RWPE2 (cell line): ENCODE measurements around the gene HEPH.
A peak's percentile ranks its signal among the peaks of the same experiment; 100 is the strongest.
"Not testable (repeated sequence)": the region's sequence is repeated elsewhere in the genome, so short reads cannot be mapped to it uniquely, and the experiment has no call there.

ENCODE experiments used
- ATAC-seq: fragments of 200-7000 bp; cut with Tn5 transposase; 3 replicates; pipeline ENCODE4 v1.9.1; 2021; ENCODE audit warnings: low read depth
- DNase-seq: peaks from one replicate; pipeline ENCODE4 v3.0.0-alpha.2; 2020; ENCODE audit warnings: low spot score
- H3K27ac ChIP-seq: fragments of 450-650 bp; 2 replicates; pipeline ENCODE4 v1.5.1; 2017; ENCODE audit warnings: mild to moderate bottlenecking; ENCODE audit not compliant: poor library complexity, severe bottlenecking
- H3K27me3 ChIP-seq: fragments of 250-450 bp; sonication (Bioruptor Pico); 2 replicates; pipeline ENCODE4 v1.5.1; 2021; ENCODE audit warnings: mild to moderate bottlenecking, moderate library complexity; ENCODE audit not compliant: insufficient read depth, poor library complexity, severe bottlenecking
- H3K36me3 ChIP-seq: fragments of 250-450 bp; sonication (Bioruptor Pico); 2 replicates; pipeline ENCODE4 v1.5.1; 2020; ENCODE audit warnings: low read depth, mild to moderate bottlenecking, moderate library complexity
- H3K4me1 ChIP-seq: fragments of 250-450 bp; sonication (Bioruptor Pico); 2 replicates; pipeline ENCODE4 v1.5.1; 2021; ENCODE audit warnings: mild to moderate bottlenecking, moderate library complexity; ENCODE audit not compliant: insufficient read depth, poor library complexity, severe bottlenecking
- H3K4me3 ChIP-seq: fragments of 250-450 bp; sonication (Bioruptor Pico); 2 replicates; pipeline ENCODE4 v1.5.1; 2021; ENCODE audit warnings: mild to moderate bottlenecking, moderate library complexity; ENCODE audit not compliant: severe bottlenecking
- H3K9me3 ChIP-seq: fragments of 250-450 bp; sonication (Bioruptor Pico); 2 replicates; pipeline ENCODE4 v1.5.1; 2021; ENCODE audit warnings: mild to moderate bottlenecking, moderate library complexity; ENCODE audit not compliant: severe bottlenecking
- CTCF ChIP-seq: fragments of 450-650 bp; IDR thresholded peaks from one replicate; pipeline ENCODE4 v1.5.1; 2017; ENCODE audit warnings: mild to moderate bottlenecking, moderate library complexity; ENCODE audit not compliant: poor library complexity, severe bottlenecking

Gene HEPH

GRCh38 chrX:66200855-66201795 lies 37.1 kb downstream of the HEPH start:
- TF ChIP-seq CTCF, result peak; percentile 31
- no peaks in the 10 kb centered on the region for H3K36me3 ChIP-seq
- no peak overlapping the region for H3K27ac ChIP-seq
- no peaks in the 10 kb centered on the region for H3K4me1 ChIP-seq
- no peak for ATAC-seq
- H3K9me3 ChIP-seq, result no peaks in the 10 kb centered on the region
- DNase-seq, result no peak
- no peaks in the 10 kb centered on the region for H3K27me3 ChIP-seq
- no peak overlapping the region for H3K4me3 ChIP-seq

- Histone ChIP-seq H3K36me3 (no peaks in the 10 kb centered on the region), H3K4me3 (no peak overlapping the region), H3K9me3 (no peaks in the 10 kb centered on the region), H3K27ac (no peak overlapping the region), H3K27me3 (no peaks in the 10 kb centered on the region), H3K4me1 (no peaks in the 10 kb centered on the region)
- DNase-seq (no peak), ATAC-seq (no peak)
- TF ChIP-seq CTCF, result no peak
Measured at GRCh38 chrX:66203114-66203513, 39.1 kb downstream of the HEPH start.

- H3K27ac ChIP-seq, result no peak overlapping the region
- no peak for DNase-seq
- no peak for ATAC-seq
- TF ChIP-seq CTCF, result no peak
- H3K4me3 ChIP-seq, result no peak overlapping the region
- no peaks in the 10 kb centered on the region for H3K36me3 ChIP-seq
- no peaks in the 10 kb centered on the region for H3K4me1 ChIP-seq
- no peaks in the 10 kb centered on the region for H3K9me3 ChIP-seq
- no peaks in the 10 kb centered on the region for H3K27me3 ChIP-seq
Measured at GRCh38 chrX:66221856-66222255, 57.8 kb downstream of the HEPH start.

- Histone ChIP-seq H3K27me3 (no peaks in the 10 kb centered on the region), H3K4me1 (no peaks in the 10 kb centered on the region), H3K27ac (no peak overlapping the region), H3K9me3 (no peaks in the 10 kb centered on the region), H3K36me3 (no peaks in the 10 kb centered on the region), H3K4me3 (no peak overlapping the region)
- ATAC-seq, result no peak
- no peak for TF ChIP-seq CTCF
- no peak for DNase-seq
Measured at GRCh38 chrX:66232296-66232695, 68.2 kb downstream of the HEPH start.

GRCh38 chrX:66233209-66233608 lies 69.2 kb downstream of the HEPH start:
- H3K36me3 ChIP-seq, result no peaks in the 10 kb centered on the region
- no peak overlapping the region for H3K27ac ChIP-seq
- DNase-seq (no peak), ATAC-seq (no peak)
- no peak for TF ChIP-seq CTCF
- H3K27me3 ChIP-seq, result no peaks in the 10 kb centered on the region
- no peak overlapping the region for H3K4me3 ChIP-seq
- no peaks in the 10 kb centered on the region for H3K4me1 ChIP-seq
- H3K9me3 ChIP-seq, result no peaks in the 10 kb centered on the region

GRCh38 chrX:66233904-66234303 lies 69.9 kb downstream of the HEPH start:
- H3K4me3 ChIP-seq, H3K9me3 ChIP-seq, ATAC-seq, H3K36me3 ChIP-seq, H3K4me1 ChIP-seq, H3K27me3 ChIP-seq, H3K27ac ChIP-seq, DNase-seq: not testable (repeated sequence)
